GM19351 (cell line): ENCODE results near the gene DDX23.

Source experiments
- ATAC-seq: cut with Tn5 transposase; IDR thresholded peaks from one replicate; pipeline ENCODE4 v1.9.1; 2021; ENCODE audit warnings: mild to moderate bottlenecking, moderate library complexity; ENCODE audit not compliant: unreplicated experiment

Gene DDX23

DNA sequence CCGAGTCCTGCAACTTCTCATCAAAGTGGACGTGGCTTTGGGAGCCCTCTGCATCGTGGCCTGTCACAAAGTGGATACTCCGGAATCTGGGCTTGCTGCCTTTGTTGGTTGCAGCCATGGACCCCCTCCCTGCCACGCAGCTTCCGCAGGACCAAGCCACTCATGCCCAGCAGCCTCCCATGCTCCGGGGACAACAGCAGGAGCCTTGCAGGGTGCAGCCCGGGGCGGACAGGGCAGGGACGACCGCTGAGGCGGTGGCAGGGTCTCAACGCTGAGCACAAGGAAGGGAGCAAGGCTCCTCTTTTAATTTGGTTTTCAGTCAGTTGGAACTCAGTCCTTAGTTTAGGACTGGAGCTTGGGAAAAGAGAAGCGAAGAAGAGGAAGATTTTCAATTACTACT, 51.0 kb downstream of the DDX23 start:
- no peak for ATAC-seq

DNA sequence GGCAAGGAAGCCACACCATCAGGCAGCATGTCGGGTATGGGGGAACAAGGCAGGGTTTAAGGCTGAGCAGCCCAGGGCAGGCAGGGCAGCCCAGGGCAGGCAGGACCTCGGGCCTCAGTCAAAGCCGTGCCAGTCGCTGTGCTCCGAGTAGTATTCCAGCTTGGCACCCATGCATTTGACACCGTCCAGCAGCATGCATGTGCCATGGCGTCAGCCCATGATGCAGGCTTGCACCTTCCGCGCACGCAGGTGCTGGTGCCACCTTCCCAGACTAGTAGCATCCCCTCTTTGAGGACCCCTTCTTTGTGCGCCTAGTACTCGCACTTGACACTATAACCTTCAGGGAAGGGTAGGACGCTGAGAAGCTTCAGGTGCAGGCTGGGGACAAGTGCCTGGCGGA, 51.5 kb downstream of the DDX23 start:
- ATAC-seq, result no peak

DNA sequence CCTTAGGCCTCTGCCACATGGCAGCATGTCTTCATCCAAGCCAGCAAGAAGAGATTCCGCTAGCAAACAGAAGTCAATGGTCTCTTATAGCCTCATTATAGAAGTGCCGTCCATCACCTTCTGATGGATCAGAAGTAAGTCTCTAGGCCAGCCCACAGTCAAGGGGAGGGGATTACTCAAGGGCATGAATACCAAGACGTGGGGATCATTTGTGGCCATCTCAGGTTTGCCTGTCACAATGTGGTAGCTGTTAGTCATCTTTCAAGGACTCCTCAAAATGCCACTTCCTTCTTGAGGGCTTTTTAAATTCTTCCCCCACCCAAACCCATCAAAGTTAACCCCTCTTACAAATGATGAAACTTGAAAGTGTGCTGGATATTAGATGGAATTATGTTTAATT, 55.0 kb downstream of the DDX23 start:
- ATAC-seq, result no peak

DNA sequence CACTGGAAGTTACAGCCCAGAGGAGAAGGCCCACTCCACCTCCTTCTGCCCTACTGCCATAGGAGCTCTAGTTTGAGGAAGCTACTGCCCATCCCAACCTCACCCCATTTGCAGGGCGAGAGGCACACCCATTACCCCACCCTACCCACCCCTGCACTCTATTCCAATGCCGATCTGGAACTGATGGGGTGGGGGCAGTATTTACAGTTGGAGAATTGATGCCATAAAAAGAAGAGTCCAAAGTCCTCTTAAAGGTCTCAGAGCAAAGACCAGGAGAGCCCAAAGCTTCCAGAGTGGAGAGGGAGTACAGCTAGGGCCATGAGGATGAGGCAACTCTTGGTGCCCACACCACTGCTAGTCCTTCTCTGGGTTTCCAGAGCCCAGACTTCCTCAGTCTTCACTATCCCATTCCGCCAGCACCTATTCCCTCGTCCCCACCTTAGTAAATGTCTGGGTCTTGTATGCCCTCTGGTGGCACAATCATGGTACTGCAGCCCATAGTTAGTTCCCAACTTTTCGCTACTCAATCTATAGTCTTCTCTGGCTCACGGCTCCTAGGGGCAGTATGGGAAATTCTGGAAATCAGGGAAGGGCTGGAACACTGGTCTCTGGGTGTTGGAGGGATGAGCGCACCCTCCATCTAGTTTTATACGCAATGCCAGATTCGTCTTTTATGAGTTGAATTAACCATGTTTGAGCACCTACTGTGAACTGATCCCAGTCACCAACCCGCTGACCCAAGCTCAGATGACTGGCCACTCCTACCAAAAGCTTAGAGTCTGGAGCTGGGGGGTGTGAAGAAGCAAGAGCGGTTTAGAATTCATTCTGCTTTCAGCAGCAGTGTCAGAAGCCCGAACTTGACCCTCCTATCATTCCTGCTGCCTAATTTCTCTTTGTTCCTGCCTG, 56.2 kb downstream of the DDX23 start:
- ATAC-seq, result no peak

DNA sequence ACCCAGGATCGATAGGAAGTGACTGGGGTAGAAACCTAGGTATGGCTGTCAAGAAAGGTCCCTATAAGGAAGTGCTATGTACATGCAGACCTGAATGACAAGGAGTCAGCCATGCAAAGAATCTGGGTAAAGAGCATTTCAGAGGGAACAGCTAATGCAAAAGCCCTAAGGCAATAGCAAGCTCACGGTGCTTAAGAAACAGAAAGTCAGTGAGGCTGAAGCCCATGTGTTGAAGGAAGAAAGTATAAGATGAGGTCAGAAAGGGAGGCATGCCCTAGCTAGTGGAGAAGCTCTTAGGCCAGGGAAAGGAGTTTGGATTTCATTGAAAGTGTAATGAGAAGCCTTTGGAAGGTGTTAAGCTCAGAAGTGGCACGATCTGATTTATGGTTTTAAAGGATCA, 57.1 kb downstream of the DDX23 start:
- no peak for ATAC-seq

DNA sequence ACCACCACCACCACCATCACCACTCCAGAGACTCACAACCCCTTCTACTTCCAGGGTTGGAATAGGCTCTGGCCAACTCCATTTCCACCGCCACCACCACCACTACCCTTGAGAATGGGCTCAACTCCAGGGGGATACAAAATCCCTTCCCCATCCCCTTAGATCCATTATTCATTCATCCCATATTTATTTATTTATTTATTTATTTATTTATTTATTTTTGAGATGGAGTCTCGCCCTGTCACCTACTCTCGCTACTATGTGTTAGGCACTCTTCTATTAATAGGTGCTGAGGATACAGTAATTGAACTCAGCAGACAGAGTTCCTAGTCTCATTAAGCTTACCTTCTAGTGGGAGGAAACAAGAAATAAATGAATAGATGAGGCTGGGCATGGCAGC, 58.3 kb downstream of the DDX23 start:
- ATAC-seq, result no peak

DNA sequence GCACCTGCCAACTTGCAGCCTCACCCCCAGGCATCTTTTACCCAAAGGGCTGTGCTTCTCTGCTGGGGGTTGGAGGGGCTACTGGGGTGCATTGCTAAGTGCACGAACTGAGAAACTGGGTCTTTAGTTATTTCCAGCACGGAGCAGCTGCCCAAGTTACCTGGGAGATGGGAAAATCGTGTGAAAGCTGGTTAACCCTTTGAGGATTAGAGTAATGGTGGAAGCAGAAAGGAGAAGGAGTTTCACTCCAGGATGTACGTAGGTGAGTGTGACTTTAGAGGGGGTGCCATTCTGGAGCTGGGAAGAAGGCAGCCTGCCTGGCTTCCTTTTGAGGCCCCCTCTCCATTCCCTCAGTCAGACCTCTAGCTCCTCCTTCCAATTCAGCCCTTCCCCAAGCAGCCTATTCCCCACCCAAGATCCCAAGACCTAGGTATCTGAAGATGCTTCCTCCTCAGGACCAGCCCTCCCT, 62.1 kb downstream of the DDX23 start:
- no peak for ATAC-seq

DNA sequence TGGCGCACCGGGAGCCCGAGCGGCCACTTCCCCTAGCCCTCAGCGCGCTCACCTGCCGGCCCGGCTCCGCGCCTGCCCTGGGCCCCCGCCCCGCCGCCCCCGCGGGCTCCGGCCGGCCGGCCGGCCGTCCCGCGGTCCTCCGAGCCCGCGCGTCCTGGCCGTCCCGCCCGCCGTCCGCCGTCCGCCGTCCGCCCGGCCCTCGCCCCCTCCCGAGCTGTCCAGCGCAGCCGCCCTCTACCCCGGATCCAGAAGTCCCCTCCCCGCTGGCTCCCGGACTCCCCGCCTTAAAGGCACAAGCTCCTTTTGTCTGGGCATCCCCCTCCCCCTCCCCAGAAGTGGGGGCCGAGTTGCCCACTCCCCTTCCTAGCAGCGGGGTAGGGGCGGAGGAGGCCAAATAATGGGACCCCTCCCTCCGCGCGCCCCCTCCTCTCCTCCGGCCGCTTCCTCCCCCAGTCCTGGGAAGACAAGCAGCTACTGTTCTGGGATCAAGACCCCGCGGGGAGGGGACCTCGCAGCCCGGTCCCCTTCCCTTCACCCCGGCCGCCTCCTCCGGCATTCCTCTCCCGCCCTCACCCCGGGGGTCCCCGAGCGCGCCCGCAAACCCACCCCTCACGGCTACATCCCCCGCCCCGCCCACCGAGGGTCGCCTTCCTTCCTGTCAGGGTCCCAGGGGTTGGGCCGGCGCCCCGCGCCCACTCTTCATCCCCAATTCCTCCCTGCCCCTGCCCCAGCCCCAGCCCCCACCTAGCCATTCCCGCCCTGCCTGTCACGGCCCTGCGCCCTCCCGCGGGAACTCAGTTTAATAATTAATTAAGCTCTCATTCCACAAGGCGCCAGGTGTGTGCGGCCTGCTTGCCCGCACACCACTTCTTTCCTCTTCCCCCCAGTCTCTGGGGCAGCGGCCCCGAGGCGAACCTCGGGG, 62.8 kb downstream of the DDX23 start, which contains the start of gene ADCY6:
Gene ADCY6 (minus strand): TSS at position 236 of the 922 bp plus-strand sequence. CDS start 5,655 bp downstream, outside the sequence.
- no peak for ATAC-seq

DNA sequence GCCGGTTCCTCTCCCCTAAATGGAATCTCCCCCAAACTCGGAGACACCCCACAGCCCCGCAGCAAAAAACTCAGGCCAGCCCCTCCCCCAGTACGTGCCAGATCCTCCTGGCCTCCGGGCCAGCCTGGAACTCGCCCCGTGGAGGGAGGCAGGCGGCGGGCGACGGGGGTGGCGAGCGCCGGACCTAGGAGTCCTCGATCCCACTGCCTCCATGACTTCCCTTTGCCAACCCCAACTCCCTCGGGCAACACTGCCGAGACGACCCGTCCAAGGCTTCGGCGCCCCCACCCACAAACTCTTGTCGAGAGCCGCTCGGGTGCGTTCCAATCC, 63.5 kb downstream of the DDX23 start:
- no peak for ATAC-seq

DNA sequence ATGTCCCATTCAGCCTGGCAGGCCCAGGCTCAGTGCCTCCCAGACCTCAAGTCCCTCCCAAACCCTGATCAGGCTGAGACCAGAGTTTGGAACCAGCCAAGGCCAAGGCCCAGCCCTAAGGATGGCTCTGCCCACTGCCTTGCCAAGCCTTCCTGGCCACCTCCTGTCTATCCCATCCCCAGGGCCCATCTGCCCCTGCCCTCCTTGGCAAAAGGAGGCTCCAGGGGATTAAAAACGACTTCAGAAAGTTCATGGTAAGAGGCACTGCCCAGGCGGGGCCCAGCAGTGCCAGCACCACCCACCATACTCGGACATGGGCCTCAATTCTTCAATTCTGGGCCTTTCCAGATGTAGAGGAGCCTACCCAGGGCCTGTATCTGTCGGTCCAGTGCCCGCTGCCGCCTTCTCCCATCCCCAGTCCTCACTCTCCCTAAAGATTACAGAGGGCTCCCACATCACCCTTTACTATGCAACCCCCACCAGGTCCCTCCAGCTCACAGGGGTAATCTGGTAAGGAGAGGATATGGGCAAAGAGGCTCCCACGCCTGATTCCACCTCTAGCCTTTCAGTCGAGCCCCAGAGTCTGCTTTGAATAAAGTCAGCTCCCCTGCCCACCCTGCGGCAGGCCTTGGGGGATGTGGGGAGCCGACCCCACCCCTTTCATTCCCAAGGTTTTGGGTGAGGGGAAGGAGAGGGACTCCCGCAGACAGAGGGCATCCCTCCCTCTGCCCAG, 64.0 kb downstream of the DDX23 start:
- ATAC-seq, result no peak

DNA sequence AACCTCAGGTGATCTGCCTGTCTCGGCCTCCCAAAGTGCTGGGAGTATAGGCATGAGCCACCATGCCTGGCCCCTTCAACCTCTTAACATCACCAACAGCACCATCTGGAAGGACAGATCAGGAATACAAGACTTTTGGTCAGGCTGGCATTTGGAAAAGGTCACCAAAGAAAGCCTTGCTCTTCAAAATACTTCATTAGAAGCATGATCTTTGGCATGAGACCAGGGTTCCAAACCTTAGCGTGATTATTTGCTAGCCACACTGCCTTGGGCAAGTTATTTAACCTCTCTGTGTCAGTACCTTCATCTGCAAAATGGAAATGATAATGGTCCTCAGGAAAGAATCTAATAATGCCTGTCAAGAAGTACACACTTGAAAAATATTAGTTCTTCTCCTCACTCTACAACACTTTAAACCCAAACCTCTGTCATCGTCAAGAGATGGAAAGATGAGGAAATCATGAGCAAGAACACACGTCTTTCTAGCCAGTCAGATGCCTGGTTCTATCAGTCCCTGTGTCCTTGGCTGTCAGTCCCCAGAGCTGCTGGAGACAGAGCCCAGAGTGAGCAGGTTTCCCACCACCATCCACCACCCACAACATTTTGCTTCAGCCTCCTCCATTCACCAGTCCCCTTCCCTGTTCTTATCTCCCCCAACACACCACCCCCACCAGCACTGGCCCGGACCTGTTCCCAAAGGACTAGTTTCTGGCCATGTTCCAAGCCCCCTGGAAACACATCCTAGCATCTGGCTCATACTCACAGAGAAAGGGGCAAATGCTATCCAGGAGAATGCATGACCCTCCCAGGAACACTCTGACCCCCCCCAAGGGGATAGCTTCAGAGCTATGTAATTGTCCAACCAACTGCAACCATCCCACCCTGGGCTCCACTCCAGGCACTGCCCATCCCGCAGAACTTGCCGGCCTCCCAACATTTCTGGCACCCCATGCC, 65.1 kb downstream of the DDX23 start:
- no peak for ATAC-seq

DNA sequence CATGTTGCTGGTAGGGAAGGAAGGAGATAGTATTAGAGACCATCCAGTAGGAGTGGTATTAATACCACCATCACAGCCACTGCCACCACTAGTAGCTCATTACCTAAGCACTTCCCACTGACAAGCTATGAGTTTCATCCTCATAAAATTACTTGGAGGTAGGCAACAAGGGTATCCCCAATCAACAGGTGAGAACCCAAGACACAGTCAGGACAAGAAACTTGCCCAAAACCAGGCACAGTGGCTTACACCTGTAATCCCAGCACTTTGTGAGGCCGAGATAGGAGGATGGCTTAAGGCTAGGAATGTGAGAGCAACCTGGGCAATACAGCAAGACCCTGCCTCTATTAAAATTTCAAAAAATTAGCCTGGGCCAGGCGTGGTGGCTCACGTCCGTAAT, 68.5 kb downstream of the DDX23 start:
- ATAC-seq, result no peak

DNA sequence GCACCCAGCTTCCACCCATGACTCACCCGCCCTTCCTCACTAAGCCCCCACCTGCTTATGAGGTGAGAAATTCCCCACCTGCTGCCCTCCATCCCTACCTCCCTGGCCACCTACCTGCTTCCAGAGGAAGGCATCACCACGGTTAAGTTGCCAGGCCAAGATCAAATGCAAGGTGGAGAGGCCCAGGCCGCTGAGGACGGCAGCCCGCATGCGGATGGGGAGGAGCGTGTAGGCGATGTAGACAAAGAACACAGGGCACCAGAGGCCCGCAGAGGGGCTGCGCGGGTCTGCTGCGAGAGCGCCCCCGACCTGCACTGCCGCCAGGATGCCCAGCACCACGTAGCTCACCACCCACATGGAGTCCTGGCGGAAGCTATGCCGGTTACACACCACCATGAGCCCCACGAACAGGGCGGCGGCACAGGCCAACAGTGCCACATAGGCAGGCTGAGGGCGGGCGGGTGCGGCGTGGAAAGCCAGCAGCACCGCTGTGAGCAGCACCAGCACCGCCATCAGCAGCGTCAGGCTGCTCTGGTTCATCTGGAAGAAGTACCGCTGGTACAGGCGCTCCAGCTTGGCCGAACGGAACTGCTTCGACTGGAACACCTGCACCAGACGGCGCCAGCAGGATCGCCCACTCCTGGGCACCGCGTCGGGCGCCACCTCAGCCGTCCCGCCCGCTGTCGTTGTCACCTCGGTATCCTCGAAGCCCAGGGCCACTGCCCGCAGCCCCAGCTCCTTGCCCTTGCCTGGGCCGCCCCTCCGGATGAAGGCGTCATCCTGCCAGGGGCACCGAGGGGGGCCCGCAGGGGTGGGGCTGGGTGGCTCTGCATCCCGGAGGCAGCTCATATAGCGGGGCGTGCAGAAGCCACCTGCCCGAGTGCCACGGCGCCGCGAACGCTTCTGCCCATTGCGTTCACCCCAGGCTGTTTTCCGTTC, 69.2 kb downstream of the DDX23 start:
- ATAC-seq, result no peak

DNA sequence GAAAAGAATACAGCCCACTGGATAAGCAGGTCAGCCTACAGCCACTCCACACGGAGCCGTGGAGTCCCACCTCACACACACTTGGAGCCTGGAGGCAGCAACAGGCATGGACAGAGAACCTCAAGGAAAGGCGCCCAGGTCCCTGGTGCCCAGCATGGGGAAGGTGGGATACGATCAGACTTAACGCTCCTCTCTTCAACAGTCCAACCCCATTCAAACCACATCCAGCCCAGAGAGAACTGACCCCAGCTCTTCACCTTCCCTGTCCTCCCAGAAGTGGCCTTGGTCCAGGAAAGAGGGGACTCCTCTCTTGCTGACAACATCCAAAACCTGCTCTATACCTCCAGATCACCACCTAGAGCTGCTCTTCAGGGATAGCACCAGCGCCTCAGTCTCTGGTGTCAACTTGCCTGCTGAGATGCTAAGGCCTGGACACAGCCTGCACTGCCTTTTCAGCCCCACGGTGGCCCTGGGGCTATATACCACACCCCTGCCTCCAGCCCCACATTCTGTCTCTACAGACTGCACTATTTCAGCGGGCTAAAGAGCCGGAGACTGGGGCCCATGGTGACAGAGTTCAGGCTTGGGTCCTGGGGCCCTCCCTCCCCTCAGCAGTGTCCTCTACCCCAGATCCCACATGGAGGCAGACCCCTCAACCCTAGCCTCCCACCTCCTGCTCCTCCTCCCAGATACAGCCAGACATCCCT, 70.1 kb downstream of the DDX23 start:
- no peak for ATAC-seq

DNA sequence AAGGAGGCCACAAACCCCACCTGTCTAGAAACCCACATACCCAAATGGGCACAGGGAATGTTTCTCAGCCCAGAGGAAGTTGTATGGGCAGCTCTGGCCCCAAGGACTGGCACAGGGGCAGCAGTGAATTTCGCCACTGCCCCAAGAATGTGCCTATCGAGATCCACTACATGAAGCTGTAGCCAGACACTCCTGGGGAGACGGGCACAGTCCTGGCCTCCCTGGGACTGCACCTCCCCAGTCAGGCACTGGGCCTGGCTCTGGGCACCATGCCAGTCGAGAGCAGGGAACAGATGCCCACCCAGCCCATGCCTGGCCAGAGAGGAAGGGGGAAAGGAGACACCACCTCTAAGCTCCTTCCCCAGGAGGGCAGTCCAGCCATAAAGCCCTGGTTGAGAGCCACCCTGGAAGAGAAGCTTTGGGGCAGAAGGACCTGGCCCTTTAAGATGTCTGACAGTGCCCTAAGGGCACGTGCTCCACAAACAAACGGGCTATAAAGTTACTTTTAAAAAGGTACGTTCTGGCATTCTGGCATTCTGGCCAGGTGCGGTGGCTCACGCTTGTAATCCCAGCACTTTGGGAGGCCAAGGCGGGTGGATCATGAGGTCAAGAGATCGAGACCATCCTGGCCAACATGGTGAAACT, 71.5 kb downstream of the DDX23 start:
- ATAC-seq, result no peak

DNA sequence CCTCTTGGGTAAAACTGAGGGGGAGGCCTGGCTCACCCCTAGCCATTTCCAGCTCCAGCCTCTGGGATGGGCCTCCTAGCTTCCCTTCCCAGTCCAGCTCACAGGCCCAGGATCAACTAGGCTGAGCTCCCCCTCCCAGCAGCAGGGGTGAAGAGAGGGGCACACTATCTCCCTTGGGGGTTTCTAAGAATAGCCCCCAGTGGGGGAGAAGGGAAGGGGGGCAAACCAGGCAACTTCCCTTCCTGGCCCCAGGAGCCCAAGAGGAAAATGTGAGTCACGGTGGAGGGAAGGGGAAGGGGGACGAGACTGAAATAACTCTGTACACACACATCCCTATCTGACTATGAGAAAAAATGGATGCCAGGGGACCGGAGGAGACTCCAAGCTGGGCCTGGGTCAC, 72.1 kb downstream of the DDX23 start:
- ATAC-seq, result no peak
